DOHH2 (cell line): Measurements from ENCODE around the gene MXD4.

Source experiments
- H3F3A ChIP-seq: fragments of 200-600 bp; sonication (generic), shearing (Covaris generic); 2 replicates; pipeline ENCODE4 v1.6.0; 2016; ENCODE audit warnings: antibody characterized with exemption, mild to moderate bottlenecking; ENCODE audit not compliant: control insufficient read depth, insufficient read depth
- H3K27ac ChIP-seq: fragments of 200-600 bp; sonication (generic); 2 replicates; pipeline ENCODE4 v1.5.1; 2014; ENCODE audit warnings: low read depth, mild to moderate bottlenecking, low read length, moderate library complexity
- H3K27me3 ChIP-seq: fragments of 200-600 bp; sonication (generic); 2 replicates; pipeline ENCODE4 v1.6.1; 2014; ENCODE audit warnings: mild to moderate bottlenecking, low read length, mixed read lengths; ENCODE audit not compliant: control insufficient read depth
- H3K36me3 ChIP-seq: fragments of 200-600 bp; sonication (generic); 2 replicates; pipeline ENCODE4 v1.6.1; 2014; ENCODE audit warnings: mild to moderate bottlenecking, low read length, moderate library complexity, mixed read lengths; ENCODE audit not compliant: control insufficient read depth
- H3K4me1 ChIP-seq: fragments of 200-600 bp; sonication (generic); 2 replicates; pipeline ENCODE4 v1.6.1; 2014; ENCODE audit warnings: mild to moderate bottlenecking, low read length, mixed read lengths; ENCODE audit not compliant: control insufficient read depth
- H3K4me2 ChIP-seq: fragments of 200-600 bp; sonication (generic); 2 replicates; pipeline ENCODE4 v1.6.0; 2014; ENCODE audit warnings: mild to moderate bottlenecking, low read length, moderate library complexity
- H3K4me3 ChIP-seq: fragments of 200-600 bp; sonication (generic); 2 replicates; pipeline ENCODE4 v1.5.1; 2014; ENCODE audit warnings: mild to moderate bottlenecking, low read length, mixed read lengths
- H3K79me2 ChIP-seq: fragments of 200-600 bp; sonication (generic); 2 replicates; pipeline ENCODE4 v1.6.1; 2014; ENCODE audit warnings: mild to moderate bottlenecking, low read length, mixed read lengths; ENCODE audit not compliant: control insufficient read depth
- H3K9me2 ChIP-seq: fragments of 200-600 bp; sonication (generic); replicated peaks from 2 replicates; pipeline ENCODE4 v1.6.1; 2014; ENCODE audit warnings: mild to moderate bottlenecking, low read length, mixed read lengths; ENCODE audit not compliant: control insufficient read depth
- H3K9me3 ChIP-seq: fragments of 200-600 bp; sonication (generic); 2 replicates; pipeline ENCODE4 v1.6.1; 2014; ENCODE audit warnings: antibody characterized with exemption, low read length, mixed read lengths; ENCODE audit not compliant: control insufficient read depth, insufficient read depth
- H4K20me1 ChIP-seq: fragments of 200-600 bp; sonication (generic); 2 replicates; pipeline ENCODE4 v1.6.0; 2014; ENCODE audit warnings: low read depth, mild to moderate bottlenecking, antibody characterized with exemption, low read length, moderate library complexity; ENCODE audit not compliant: control insufficient read depth, insufficient read depth
- CTCF ChIP-seq: fragments of 200-600 bp; sonication (generic); IDR thresholded peaks from one replicate; pipeline ENCODE4 v1.5.1; 2014; ENCODE audit warnings: antibody characterized with exemption, mild to moderate bottlenecking, low read depth, low read length; ENCODE audit not compliant: poor library complexity, severe bottlenecking
- EZH2phosphoT487 ChIP-seq: fragments of 200-600 bp; sonication (generic); IDR thresholded peaks from 2 replicates; pipeline ENCODE4 v1.6.1; 2017; ENCODE audit warnings: borderline replicate concordance, mild to moderate bottlenecking, antibody characterized with exemption, low read length, moderate library complexity, mixed read lengths

The MXD4 gene

GRCh38 chr4:2273657-2274319, 11.9 kb upstream of the MXD4 start:
- Histone ChIP-seq H3K9me3 (no peaks in the 10 kb centered on the region), H3K4me1 (no peaks in the 10 kb centered on the region), H3K4me2 (no peak overlapping the region), H3K79me2 (no peaks in the 10 kb centered on the region), H3K27ac (no peak overlapping the region), H3F3A (no peaks in the 10 kb centered on the region), H3K27me3 (no peaks in the 10 kb centered on the region), H4K20me1 (no peaks in the 10 kb centered on the region), H3K9me2 (no peaks in the 10 kb centered on the region), H3K4me3 (no peak overlapping the region), H3K36me3 (no peaks in the 10 kb centered on the region)
- TF ChIP-seq CTCF (no peak), EZH2phosphoT487 (no peak)

GRCh38 chr4:2273221-2273620, 11.3 kb upstream of the MXD4 start:
- TF ChIP-seq EZH2phosphoT487 (no peak), CTCF (no peak)
- Histone ChIP-seq H3K9me2 (no peaks in the 10 kb centered on the region), H3K79me2 (no peaks in the 10 kb centered on the region), H3F3A (no peaks in the 10 kb centered on the region), H3K4me3 (no peak overlapping the region), H3K27me3 (no peaks in the 10 kb centered on the region), H3K4me2 (no peak overlapping the region), H4K20me1 (no peaks in the 10 kb centered on the region), H3K36me3 (no peaks in the 10 kb centered on the region), H3K9me3 (no peaks in the 10 kb centered on the region), H3K4me1 (no peaks in the 10 kb centered on the region), H3K27ac (no peak overlapping the region)

DNA sequence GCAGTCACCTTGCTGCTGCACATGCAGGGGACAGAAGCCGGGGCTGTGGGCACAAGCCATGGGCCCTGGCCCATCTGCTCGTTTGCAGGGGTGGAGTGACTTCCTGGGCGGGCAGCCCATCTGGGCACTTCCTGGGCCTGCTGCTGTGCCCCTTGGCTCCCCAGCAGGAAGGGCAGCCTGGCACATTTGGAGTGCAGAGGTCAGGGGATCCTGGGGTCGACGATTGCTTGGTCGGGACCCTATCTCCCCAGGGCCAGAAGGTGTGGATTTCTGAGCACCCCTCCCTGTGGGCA, 10.9 kb upstream of the MXD4 start:
- Histone ChIP-seq H3K9me2 (no peaks in the 10 kb centered on the region), H3K9me3 (no peaks in the 10 kb centered on the region), H3K27me3 (no peaks in the 10 kb centered on the region), H3K4me1 (no peaks in the 10 kb centered on the region), H3K36me3 (no peaks in the 10 kb centered on the region), H3K4me2 (no peak overlapping the region), H3K4me3 (no peak overlapping the region), H4K20me1 (no peaks in the 10 kb centered on the region), H3F3A (no peaks in the 10 kb centered on the region), H3K27ac (no peak overlapping the region), H3K79me2 (no peaks in the 10 kb centered on the region)
- TF ChIP-seq CTCF (no peak), EZH2phosphoT487 (no peak)
